ENCODE data around the gene PLPP4.

The PLPP4 gene

DNA sequence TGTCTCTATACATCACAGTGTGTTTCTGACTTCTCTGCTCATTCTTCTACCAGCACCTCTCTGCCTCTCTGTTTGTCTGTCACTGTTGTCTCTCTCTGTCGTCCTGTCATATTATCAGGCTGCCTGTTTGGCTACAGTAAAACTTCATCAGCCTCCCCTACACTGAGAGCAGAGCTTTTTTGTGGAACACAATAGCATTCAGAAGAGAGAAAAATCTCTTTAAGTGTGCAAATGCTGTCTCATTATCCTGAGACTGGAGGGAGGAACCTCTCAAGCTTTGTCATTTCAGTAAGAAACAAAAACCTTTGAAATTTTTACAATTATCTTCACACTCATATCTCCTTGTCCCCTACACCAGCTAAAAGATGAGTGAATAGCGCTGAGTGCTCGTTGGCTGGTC, 148.4 kb downstream of the PLPP4 start:
- H3K27me3 Mint-ChIP-seq, result peaks cover 3% of the 10 kb centered on the region
- no peak for DNase-seq
- no peaks in the 10 kb centered on the region for H3K36me3 Mint-ChIP-seq (ENCODE audit: low read depth)
- no peaks in the 10 kb centered on the region for H3K9me3 Mint-ChIP-seq
- H3K4me3 Mint-ChIP-seq, result no peak overlapping the region
- no peak overlapping the region for H3K27ac Mint-ChIP-seq
- peaks cover 6% of the 10 kb centered on the region for H3K4me1 Mint-ChIP-seq (ENCODE audit: low read depth)

GRCh38 chr10:120606051-120606764, 149.2 kb downstream of the PLPP4 start:
- Mint-ChIP-seq H3K4me1 (ENCODE audit: low read depth) (peaks cover 6% of the 10 kb centered on the region), H3K4me3 (no peak overlapping the region), H3K36me3 (ENCODE audit: low read depth) (no peaks in the 10 kb centered on the region), H3K9me3 (no peaks in the 10 kb centered on the region), H3K27me3 (peaks cover 3% of the 10 kb centered on the region), H3K27ac (no peak overlapping the region)
- DNase-seq, result no peak

DNA sequence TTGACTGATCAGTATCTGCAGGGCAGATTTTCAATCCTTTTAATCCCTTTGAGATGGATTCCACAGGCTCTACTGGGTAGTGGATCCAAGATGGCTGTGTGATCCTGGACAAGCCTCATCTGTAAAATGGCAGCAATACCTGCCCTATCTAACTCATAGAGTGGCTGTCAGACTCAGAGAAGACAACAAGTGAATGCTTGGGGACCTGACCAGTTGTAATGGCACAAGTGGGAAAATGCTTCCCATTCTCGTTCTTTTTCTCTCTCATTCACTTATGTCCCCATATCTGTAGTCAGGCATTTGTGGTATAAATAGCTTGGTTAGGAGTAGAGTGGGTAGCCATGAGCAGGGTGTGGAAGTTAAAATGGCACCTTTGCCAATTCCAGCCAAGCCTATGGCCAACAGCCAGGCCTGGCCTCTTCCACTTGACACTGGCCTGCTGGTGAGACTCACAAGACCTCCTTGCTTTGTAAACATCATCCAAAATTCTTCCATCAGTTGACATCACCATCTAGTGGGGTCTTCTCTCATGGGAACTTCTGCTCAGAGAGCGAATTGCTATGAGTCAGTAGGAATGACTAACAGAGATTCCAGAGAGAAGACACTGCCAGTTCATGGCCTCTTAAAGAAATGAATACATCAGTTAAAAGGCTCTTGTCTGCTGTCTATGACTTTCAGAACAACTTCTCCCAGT, 150.1 kb downstream of the PLPP4 start:
- no peak for DNase-seq
- Mint-ChIP-seq H3K4me1 (ENCODE audit: low read depth) (peaks cover 6% of the 10 kb centered on the region), H3K9me3 (no peaks in the 10 kb centered on the region), H3K4me3 (no peak overlapping the region), H3K36me3 (ENCODE audit: low read depth) (no peaks in the 10 kb centered on the region), H3K27ac (no peak overlapping the region), H3K27me3 (peaks cover 3% of the 10 kb centered on the region)

DNA sequence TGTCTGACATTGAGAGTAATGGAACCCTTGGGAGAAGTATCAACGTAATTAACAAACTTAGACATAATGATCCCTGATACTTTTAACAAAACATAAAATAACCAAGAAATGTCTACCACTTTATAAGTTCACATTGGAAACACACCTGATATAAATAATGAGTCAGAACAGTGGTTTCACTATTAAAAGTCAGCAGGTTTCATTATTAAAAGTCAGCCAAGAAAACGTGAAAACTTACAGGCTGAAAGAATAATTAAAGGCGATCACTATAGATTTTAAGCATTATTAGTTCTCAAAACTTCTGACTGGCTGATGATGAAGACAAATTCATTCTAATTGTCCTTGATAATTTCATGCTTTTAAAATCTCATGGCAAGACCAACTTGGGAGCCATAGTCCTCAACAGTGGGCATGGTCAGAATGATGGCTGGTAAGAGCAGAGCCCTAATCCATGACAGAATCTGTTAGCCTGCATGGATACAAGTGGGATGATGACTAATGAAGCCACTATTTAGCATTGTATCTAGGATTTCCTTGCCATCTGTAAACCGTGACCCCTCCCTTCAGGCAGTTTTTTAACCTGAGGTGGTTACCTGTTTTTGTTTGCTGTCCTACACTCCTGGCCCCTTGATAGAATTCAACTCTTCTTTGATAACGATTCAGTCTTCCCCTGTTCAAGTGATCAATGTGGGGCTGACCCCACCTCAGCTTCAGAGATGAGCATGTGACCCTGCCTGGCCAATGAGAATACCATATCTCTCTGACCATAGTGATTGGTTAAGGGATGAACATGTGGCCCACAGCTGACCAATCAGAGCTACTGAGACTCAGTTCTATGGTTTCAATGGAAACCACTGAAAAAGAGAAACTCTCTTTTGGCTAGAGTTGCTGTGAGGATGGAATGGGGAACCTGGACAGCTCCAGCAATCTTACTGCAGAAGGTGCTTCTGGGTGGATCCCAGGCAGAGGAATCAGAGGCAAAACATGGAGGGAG, 151.0 kb downstream of the PLPP4 start:
- peaks cover 6% of the 10 kb centered on the region for H3K4me1 Mint-ChIP-seq (ENCODE audit: low read depth)
- H3K27ac Mint-ChIP-seq, result no peak overlapping the region
- no peaks in the 10 kb centered on the region for H3K9me3 Mint-ChIP-seq
- no peaks in the 10 kb centered on the region for H3K36me3 Mint-ChIP-seq (ENCODE audit: low read depth)
- no peak overlapping the region for H3K4me3 Mint-ChIP-seq
- DNase-seq, result no peak
- H3K27me3 Mint-ChIP-seq, result peaks cover 3% of the 10 kb centered on the region

GRCh38 chr10:120609006-120609405, 152.0 kb downstream of the PLPP4 start:
- Mint-ChIP-seq H3K27ac (no peak overlapping the region), H3K4me3 (no peak overlapping the region), H3K9me3 (no peaks in the 10 kb centered on the region), H3K4me1 (ENCODE audit: low read depth) (peaks cover 6% of the 10 kb centered on the region), H3K27me3 (peaks cover 3% of the 10 kb centered on the region), H3K36me3 (ENCODE audit: low read depth) (no peaks in the 10 kb centered on the region)
- no peak for DNase-seq

- no peak for DNase-seq
- no peaks in the 10 kb centered on the region for H3K36me3 Mint-ChIP-seq (ENCODE audit: low read depth)
- peaks cover 6% of the 10 kb centered on the region for H3K4me1 Mint-ChIP-seq (ENCODE audit: low read depth)
- no peak overlapping the region for H3K27ac Mint-ChIP-seq
- H3K9me3 Mint-ChIP-seq, result peaks cover 3% of the 10 kb centered on the region
- H3K4me3 Mint-ChIP-seq, result no peak overlapping the region
- peaks cover 3% of the 10 kb centered on the region for H3K27me3 Mint-ChIP-seq
Observed at GRCh38 chr10:120610791-120611190, 153.8 kb downstream of the PLPP4 start.

DNA sequence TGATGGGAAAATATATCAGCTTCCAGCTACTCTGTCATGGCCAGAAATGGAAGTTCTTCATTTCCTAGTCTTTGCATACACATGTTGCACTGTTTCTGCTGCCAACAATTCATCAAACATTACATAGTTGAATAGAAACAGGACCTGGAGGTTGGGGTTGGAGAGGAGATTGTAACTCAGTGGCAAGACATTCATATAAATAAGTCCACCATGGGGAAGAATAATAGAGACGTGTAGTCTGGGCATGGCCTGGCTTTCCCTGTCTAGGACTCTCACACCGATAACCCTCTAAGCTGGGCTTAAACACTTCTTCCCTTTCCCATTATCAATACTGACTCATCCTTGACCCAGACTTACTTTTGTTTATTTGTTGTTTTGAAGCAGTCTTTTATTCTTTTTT, 155.7 kb downstream of the PLPP4 start:
- DNase-seq, result no peak
- Mint-ChIP-seq H3K36me3 (ENCODE audit: low read depth) (no peaks in the 10 kb centered on the region), H3K27ac (no peak overlapping the region), H3K27me3 (peaks cover 3% of the 10 kb centered on the region), H3K9me3 (peaks cover 6% of the 10 kb centered on the region), H3K4me3 (no peak overlapping the region), H3K4me1 (ENCODE audit: low read depth) (peaks cover under 1% of the 10 kb centered on the region)

DNA sequence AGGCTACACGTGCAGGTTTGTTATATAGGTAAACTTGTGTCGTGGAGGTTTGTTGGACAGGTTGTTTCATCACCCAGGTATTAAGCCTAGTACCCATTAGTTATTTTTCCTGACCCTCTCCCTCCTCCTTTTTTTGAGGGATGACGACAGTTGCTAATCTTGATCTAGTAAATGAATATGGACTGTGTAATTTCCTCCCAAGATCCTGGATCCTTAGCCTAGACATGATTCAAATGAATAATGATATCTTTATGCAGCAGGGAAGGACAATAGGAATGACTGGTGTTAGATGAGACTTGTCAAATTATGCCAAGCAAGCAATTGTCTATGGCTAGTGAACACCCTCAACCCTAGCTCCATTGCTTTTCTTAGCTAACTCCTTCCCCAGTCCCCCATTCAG, 156.2 kb downstream of the PLPP4 start:
- DNase-seq, result no peak
- Mint-ChIP-seq H3K9me3 (peaks cover 6% of the 10 kb centered on the region), H3K4me3 (no peak overlapping the region), H3K27ac (no peak overlapping the region), H3K27me3 (peaks cover 3% of the 10 kb centered on the region), H3K36me3 (ENCODE audit: low read depth) (no peaks in the 10 kb centered on the region), H3K4me1 (ENCODE audit: low read depth) (no peaks in the 10 kb centered on the region)

GRCh38 chr10:120614680-120615079, 157.7 kb downstream of the PLPP4 start:
- H3K4me3 Mint-ChIP-seq, result no peak overlapping the region
- no peaks in the 10 kb centered on the region for H3K36me3 Mint-ChIP-seq (ENCODE audit: low read depth)
- H3K4me1 Mint-ChIP-seq (ENCODE audit: low read depth), result no peaks in the 10 kb centered on the region
- peaks cover 6% of the 10 kb centered on the region for H3K9me3 Mint-ChIP-seq
- no peak overlapping the region for H3K27ac Mint-ChIP-seq
- peaks cover 3% of the 10 kb centered on the region for H3K27me3 Mint-ChIP-seq
- no peak for DNase-seq

DNA sequence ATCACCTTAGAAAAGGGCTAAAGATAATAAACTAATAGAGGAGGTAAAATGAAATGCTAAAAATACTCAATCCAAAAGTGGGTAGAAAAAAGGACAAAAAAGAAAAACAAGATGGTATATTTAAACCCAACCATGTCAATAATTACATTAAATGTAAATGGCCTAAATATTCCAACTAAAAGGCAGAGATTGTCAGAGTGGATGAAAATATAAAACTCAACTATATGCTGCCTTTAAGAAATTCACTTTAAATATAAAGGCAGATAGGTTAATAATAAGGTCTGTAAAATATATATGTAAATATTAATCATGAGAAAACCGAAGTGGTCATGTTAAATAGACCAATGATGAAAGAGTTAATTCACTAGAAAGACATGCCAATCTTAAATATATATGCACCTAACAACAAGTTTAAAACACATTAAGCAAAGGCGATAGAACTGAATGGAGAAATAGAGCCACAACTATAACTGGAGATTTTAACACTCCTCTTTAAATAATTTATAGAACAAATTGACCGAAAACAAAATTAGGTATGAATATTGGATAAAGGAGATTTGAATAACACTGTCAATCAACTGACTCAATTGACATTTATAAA, 159.4 kb downstream of the PLPP4 start:
- DNase-seq, result no peak
- no peaks in the 10 kb centered on the region for H3K4me1 Mint-ChIP-seq (ENCODE audit: low read depth)
- H3K27me3 Mint-ChIP-seq, result peaks cover under 1% of the 10 kb centered on the region

GRCh38 chr10:120628197-120628596, 171.2 kb downstream of the PLPP4 start:
- H3K36me3 Mint-ChIP-seq (ENCODE audit: low read depth), result no peaks in the 10 kb centered on the region
- H3K27ac Mint-ChIP-seq, result no peak overlapping the region
- H3K9me3 Mint-ChIP-seq, result peaks cover 3% of the 10 kb centered on the region
- DNase-seq, result no peak
- no peaks in the 10 kb centered on the region for H3K4me1 Mint-ChIP-seq (ENCODE audit: low read depth)
- H3K27me3 Mint-ChIP-seq, result no peaks in the 10 kb centered on the region
- no peak overlapping the region for H3K4me3 Mint-ChIP-seq

More for the DNA sequence above, 159.4 kb downstream of the PLPP4 start:
- Mint-ChIP-seq H3K9me3 (peaks cover 6% of the 10 kb centered on the region), H3K36me3 (ENCODE audit: low read depth) (no peaks in the 10 kb centered on the region), H3K27ac (no peak overlapping the region), H3K4me3 (no peak overlapping the region)

DNA sequence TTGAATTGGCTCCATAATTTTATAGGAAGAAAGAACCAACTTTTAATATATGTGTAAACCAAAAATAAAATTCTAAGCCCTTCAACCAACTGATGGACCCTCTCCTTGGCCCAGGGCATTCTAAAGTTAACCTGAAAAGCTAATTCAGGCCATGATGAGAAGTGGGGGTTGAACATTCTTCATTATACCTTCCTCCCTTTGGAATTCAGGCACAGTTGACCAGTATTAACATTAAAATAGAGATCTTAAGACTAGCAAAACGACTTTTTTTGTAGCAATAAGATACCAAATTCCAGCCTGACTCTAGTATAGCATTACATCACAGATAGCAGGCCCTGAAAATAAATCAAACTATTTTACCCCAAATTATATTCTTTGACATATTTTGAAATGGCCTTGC, 173.2 kb downstream of the PLPP4 start:
- no peaks in the 10 kb centered on the region for H3K27me3 Mint-ChIP-seq
- H3K9me3 Mint-ChIP-seq, result peaks cover 3% of the 10 kb centered on the region
- H3K4me3 Mint-ChIP-seq, result no peak overlapping the region
- no peaks in the 10 kb centered on the region for H3K36me3 Mint-ChIP-seq (ENCODE audit: low read depth)
- no peaks in the 10 kb centered on the region for H3K4me1 Mint-ChIP-seq (ENCODE audit: low read depth)
- no peak overlapping the region for H3K27ac Mint-ChIP-seq
- DNase-seq, result no peak

DNA sequence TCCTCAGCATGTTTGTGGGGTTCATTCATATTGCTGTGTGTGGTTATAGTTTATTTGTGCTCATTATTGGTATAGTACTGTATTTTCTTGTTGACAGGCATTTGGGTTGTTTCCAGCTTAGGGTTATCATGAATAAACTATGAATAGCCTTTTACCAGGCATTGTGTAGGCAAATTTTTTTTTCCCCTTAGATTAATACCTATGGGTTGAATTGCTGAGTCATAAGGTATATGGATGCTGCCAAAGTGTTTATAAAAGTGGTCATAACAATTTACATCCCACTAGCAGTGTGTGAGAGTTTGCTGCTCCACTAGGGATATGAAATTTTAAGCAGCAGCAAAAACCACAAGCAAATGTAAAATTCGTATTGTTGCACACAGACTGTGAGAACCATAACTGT, 175.0 kb downstream of the PLPP4 start:
- no peaks in the 10 kb centered on the region for H3K4me1 Mint-ChIP-seq (ENCODE audit: low read depth)
- no peaks in the 10 kb centered on the region for H3K27me3 Mint-ChIP-seq
- no peaks in the 10 kb centered on the region for H3K36me3 Mint-ChIP-seq (ENCODE audit: low read depth)
- H3K9me3 Mint-ChIP-seq, result peaks cover 3% of the 10 kb centered on the region
- H3K4me3 Mint-ChIP-seq, result no peak overlapping the region
- H3K27ac Mint-ChIP-seq, result no peak overlapping the region
- no peak for DNase-seq

DNA sequence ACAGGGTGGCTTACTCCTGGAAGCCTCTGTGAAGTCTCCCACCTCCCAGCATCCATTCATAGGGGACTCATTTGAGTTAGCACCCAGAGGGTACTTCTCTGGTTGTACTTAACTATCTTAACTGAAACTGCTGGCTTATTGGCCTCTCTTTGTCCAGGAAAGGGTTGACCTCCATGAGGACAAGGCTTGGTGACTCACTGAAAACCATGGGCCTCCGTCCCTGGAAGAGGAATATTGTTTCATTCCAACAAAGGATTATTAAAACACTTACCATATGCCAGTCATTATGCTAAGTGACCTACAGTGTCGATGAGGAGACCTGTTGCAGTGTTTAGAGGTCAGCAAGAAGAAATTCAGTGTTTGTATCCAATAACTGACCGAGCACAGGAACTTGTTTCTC, 175.9 kb downstream of the PLPP4 start:
- no peak overlapping the region for H3K4me3 Mint-ChIP-seq
- H3K36me3 Mint-ChIP-seq (ENCODE audit: low read depth), result no peaks in the 10 kb centered on the region
- H3K4me1 Mint-ChIP-seq (ENCODE audit: low read depth), result no peaks in the 10 kb centered on the region

More for the DNA sequence above, 175.9 kb downstream of the PLPP4 start:
- DNase-seq, result no peak
- H3K9me3 Mint-ChIP-seq, result peaks cover 3% of the 10 kb centered on the region
- H3K27me3 Mint-ChIP-seq, result no peaks in the 10 kb centered on the region
- no peak overlapping the region for H3K27ac Mint-ChIP-seq

All from activated T-cell treated with anti-CD3 and anti-CD28 coated beads, Interleukin-2, amount 50 U/mL, for 24 hours (primary cell).